ENCODE results near the gene CA12.

Gene CA12

DNA sequence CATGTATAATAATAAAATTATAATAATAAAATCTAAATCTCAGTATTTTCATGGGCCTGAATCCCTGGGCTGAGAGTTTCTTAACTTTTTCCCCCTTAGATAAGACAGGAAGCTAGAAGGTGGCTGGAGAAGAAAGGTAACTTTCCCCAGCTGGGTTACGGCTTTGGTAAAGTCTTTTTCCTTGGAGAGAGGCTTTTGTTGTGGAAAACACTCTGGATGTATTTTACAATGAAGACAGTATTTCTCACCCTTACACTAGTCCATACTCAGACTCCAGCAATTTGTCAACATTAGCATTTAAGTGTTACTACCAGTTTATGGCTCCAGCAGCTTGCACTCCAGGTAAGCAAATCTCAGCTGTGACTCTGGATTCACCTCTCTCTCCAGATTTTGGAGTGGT is 69.4 kb downstream of the CA12 start:
- H3K4me3 ChIP-seq (ENCODE audit: low read length), result no peak overlapping the region
- DNase-seq (ENCODE audit: low read depth), result no peak
- TF ChIP-seq CTCF (conservative IDR thresholded peaks at IDR 0.05; ENCODE audit: low read length), result no peak

- no peak for DNase-seq (ENCODE audit: low read depth)
- no peak for TF ChIP-seq CTCF (conservative IDR thresholded peaks at IDR 0.05; ENCODE audit: low read length)
- H3K4me3 ChIP-seq (ENCODE audit: low read length), result no peak overlapping the region
Measured at GRCh38 chr15:63310646-63311045, 71.0 kb downstream of the CA12 start.

DNA sequence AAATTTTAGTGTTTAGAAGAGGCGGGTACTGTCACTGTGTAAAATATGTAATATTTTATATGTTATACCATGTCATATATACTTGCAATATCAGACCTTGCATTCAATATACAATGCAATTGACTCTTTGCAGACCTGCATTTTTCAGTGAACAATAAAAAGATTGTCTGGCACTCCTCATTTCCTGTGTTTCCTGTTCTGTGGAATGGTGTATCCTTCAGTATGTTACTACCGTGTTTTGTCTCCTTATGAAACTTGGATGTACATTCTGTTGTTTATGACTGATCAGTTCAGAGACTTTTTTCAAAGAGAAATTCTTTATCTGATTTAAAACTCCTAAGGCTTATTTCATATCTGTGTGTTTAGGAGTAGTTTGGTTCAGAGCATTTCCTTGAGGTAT is 72.7 kb downstream of the CA12 start:
- no peak overlapping the region for H3K4me3 ChIP-seq (ENCODE audit: low read length)
- no peak for DNase-seq (ENCODE audit: low read depth)
- no peak for TF ChIP-seq CTCF (conservative IDR thresholded peaks at IDR 0.05; ENCODE audit: low read length)

DNA sequence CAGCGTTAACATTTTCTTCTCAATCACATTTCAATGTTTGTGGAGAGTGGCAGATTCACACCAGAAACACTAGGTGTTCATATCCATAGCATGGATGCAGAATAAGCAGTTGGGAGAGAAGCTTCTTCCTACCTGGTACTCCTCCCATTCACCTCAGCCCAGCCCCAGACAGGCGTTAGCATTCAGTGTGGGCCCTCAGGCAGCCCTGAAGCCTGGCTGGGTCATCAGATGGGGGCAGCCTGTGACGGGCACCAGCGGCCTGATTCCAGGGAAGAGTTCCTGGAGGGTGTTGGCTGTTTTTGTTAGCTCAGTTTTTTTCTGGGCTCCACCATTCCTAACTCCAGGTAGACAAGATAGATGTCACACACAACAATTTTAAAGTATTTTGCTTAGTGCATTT is 73.2 kb downstream of the CA12 start:
- no peak for TF ChIP-seq CTCF (conservative IDR thresholded peaks at IDR 0.05; ENCODE audit: low read length)
- no peak overlapping the region for H3K4me3 ChIP-seq (ENCODE audit: low read length)
- no peak for DNase-seq (ENCODE audit: low read depth)

GRCh38 chr15:63306492-63307073 is 75.1 kb downstream of the CA12 start:
- no peak overlapping the region for H3K4me3 ChIP-seq (ENCODE audit: low read length)
- no peak for DNase-seq (ENCODE audit: low read depth)
- no peak for TF ChIP-seq CTCF (conservative IDR thresholded peaks at IDR 0.05; ENCODE audit: low read length)

- H3K4me3 ChIP-seq (ENCODE audit: low read length), result no peak overlapping the region
- DNase-seq (ENCODE audit: low read depth), result no peak
- no peak for TF ChIP-seq CTCF (conservative IDR thresholded peaks at IDR 0.05; ENCODE audit: low read length)
Measured at GRCh38 chr15:63305260-63305659, 76.4 kb downstream of the CA12 start.

DNA sequence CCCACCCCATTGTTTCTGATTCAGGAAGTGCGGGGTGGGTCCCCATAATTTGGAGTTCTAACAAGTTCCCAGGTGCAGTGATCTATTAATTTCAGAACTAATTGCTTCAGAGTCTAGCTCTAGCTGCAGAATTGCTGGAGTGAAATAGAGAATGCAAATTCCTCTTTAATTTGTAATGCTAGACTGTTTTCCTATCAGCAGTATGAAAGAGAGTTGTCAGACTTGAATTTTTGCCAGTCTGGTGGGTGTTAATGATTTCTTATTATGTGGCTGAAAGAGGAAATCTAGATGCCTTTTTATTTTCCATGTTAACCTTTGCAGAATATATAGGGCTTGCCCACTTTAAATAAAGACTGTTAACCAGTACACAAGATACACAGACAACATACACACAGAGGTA is 80.6 kb downstream of the CA12 start:
- H3K4me3 ChIP-seq (ENCODE audit: low read length), result no peak overlapping the region
- no peak for DNase-seq (ENCODE audit: low read depth)
- no peak for TF ChIP-seq CTCF (conservative IDR thresholded peaks at IDR 0.05; ENCODE audit: low read length)
